ENCODE measurements around the gene TMEM200A.

The TMEM200A gene

DNA sequence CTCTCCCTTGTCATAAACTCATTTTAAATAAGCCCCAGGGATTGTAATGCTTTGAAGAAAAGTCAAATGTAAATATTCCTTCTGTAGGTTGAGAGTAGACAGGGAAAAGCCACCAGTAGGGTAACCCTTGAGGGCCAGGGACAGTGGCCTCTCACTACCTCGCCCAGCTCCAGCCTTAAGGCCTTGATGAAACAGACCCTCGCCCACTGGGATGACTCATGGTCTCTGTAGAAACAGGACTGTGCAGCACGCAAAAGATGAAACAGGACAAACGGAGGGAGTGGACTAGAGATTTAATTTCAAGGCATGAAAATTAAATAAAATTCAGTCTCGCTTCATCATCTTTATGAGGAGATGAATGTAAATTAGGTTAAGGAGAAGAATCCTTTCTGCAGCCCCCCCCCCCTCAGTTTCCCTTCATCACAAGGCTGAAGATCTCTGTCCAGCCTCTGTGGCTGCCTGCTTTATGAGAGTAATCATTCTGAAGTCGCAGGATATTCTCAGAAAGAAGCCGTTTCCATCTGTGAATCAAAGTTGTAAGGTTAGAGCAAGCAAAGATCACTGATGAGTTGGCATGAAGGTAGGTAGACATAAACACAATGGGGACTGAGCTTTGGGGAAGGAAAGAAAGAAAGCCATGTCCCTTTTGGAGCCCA, 60.4 kb downstream of the TMEM200A start:
- no peak for DNase-seq

GRCh38 chr6:130431346-130431852, 65.6 kb downstream of the TMEM200A start:
- DNase-seq = no peak

- DNase-seq = no peak
These were observed 67.0 kb downstream of the TMEM200A start for GRCh38 chr6:130432838-130433237.

- DNase-seq = no peak
These were observed 68.5 kb downstream of the TMEM200A start for GRCh38 chr6:130434174-130434873.

DNA sequence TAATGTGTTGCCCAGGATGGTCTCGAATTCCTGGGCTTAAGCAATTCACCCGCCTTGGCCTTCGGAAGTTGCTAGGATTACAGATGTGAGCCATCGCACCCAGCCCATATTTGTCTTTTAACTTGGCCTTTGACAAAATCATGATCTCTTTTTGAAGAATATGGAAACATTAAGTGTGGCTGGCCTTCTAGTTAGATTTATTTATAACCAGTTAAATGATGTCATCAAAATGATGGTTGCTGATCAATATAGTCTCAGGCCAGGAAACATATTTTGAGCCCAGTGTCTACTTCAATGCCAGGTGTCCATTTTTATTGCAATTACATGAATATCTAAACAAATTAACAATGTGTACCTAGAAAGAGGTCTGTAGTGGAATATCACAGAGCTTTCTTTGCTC, 69.4 kb downstream of the TMEM200A start:
- no peak for DNase-seq

- DNase-seq = no peak
These were observed 72.1 kb downstream of the TMEM200A start for GRCh38 chr6:130437961-130438360.

DNA sequence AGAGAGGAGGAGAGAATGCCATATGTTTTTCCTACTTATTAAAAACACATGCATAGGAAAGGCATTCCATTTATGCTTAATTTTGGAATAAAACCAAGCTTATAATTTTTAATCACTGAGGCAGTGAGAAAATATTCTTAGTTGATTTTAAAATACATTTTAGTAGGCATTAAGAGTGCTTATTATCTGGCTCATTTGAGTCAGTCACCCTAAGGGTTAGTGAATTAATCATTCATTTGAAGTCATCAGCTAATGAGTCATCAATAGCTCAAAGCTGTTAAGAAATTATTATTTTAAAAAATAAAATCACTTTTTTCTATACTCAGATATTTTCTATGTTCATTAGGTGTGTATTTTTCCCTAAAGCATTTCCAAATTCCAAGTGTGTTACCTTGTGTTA, 81.6 kb downstream of the TMEM200A start:
- DNase-seq = no peak

DNA sequence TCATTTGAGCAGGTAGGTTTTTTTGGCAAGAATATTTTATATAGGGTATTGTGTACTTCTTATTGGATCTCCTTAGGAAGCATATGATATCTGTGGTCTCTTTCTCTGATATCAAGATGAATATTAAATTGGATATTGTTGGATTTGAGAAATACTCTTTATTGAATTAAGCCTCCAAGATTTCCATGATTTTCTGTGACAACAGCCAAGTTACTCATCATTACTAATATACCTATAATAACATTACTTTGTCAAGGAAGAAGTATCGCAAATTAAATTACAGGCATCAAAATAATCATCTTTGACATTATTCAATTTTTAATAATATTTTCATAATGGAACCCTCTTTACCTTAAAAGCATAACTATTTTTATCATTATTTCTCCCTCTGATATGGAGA, 86.5 kb downstream of the TMEM200A start:
- no peak for DNase-seq

GRCh38 chr6:130453230-130453629, 87.4 kb downstream of the TMEM200A start:
- DNase-seq = no peak

GRCh38 chr6:130457605-130458004, 91.8 kb downstream of the TMEM200A start:
- no peak for DNase-seq

DNA sequence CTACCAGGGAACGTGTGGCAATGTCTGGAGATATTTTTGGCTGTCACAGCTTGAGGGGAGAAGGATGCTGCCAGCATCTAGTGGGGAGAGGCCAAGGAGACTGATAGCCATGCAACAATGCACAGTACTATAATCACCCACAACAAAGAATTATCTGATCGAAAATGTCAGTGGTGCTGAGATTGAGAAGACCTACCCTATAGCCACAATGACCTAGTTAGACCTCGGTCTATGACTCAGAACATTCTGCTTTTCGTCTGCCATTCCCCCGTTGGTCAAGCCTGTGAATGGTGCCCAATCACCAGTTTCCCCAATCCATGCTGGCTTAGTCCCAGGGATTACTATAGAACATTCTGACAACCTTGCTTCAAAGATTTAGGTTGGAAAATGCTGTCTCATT, 93.5 kb downstream of the TMEM200A start:
- no peak for DNase-seq

GRCh38 chr6:130460934-130461333, 95.1 kb downstream of the TMEM200A start:
- DNase-seq = no peak

DNA sequence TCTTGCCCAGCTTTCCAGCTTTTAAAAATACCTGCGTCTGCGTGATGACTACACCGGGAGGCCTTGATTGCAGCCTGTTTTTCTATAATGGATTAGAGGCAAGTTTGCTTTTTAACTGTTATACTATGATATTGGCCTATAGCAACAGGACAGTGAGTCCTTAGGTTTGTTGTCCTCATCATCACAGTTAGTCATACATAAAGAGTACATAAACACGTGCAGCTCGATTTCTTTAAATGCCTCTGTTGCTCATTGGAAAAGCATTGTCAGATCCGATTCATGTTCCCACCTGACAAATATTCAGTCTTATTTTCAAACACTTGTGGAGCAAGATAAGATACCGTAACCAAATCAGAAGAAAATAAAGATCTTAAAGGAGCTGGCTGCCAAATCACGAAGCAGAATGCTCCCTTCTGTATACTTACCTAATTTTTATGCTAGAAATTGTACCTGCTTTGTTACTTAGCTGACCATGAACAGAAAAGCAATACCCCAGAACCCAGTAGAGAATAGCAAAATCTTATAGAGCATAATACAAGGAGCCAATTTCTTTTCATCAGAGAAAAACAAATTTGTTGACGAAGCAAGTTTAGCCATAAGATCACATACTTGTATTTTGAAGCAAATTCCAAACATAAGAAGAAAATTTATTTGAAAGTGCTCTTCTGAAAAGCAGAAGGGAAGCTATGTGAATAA, 100.4 kb downstream of the TMEM200A start:
- no peak for DNase-seq

DNA sequence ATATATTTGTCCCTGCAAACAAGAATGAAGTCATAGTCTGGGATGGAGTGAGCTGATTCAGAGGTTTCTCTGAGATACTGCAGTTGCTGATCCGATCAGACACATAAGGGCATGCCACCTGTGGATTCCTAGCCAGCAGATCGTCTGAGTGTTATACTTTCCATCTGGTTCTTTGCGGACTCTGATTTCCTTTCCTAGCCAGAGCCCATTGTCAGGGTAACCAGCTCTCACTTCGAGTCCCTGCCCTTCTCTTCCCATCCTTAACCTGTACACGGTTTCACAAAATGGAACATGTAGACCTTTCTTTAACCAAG, 100.9 kb downstream of the TMEM200A start:
- no peak for DNase-seq

DNA sequence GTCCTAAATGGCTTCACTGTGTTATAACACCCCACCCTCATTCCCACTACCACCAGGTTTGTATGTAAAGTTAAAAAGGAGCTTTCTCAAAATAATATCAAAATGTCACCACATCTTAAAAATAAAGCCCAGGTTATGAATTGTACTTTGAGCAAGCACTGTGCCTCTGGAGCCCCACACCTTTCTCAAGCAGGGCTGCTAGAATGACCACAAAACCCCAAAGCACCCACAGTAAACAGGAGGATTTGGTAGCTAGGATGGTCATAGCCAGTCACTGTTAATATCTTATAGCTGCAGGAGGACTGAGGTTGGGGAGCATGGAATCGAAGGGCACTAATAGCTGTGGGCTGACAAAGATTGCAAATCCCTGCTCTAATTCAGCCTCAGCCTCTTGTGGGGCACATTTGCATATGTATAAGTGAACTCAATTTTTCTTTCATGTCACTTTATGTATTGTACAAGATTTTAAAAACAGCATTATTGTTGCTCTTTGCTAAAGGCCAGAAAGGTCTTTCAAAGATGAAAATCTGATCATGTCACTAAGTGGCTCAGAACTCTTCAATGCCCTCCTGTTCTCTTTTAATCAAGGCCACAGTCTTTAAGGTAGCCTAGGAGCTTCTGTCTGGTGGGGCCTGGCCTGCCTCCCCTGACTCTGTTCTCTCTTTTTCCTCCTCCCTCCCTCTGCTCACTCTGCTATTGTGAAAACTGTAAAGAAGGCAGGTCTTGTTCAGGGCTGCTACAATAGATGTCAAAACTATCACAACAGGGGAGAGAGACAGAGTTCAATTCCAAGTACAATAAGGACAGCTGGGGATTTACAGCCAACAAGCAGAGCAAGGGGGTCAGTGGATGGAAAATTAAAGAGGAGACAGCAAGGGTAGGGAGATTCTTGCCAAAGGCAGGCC, 101.6 kb downstream of the TMEM200A start:
- no peak for DNase-seq

GRCh38 chr6:130470766-130471165, 104.9 kb downstream of the TMEM200A start:
- no peak for DNase-seq

GRCh38 chr6:130473886-130474285, 108.1 kb downstream of the TMEM200A start:
- DNase-seq = no peak

DNA sequence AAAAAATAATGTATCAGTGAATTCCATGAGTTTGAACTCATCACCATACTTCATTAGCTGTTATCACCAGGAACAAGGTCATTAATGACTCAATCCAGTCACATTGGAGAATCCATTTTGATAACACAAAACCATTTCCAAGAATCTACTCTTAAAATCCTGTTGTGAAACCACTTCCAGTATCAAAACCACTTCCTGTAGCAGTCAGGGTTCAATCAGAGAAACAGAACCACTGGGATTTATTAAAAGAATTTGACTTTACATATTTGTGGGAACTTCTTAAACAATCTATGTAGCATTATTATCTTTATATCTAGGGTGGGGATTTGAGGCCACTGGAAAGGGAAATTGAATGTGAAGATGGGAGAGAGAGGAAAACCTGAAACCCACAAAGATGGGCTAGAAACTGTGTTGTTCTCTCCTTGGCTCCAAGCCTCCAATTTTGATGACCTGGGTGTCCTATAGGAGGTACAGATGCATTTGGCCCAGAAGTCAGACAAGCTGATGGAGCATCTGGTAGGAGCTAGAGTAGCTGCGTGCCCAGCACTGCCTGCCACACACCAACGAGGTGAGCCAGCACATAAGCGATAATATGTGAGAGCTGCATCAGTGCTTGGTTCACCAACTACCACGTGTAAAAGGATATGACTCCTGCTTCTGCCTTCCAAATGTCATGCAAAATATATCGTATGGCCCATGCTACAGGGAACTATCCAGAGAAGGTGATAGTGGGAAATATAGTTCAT, 117.0 kb downstream of the TMEM200A start:
- no peak for DNase-seq

GRCh38 chr6:130485870-130486269, 120.1 kb downstream of the TMEM200A start:
- no peak for DNase-seq

- DNase-seq = no peak
These were observed 120.6 kb downstream of the TMEM200A start for GRCh38 chr6:130486417-130486816.

- DNase-seq = no peak
These were observed 123.7 kb downstream of the TMEM200A start for GRCh38 chr6:130489514-130489913.

Data from cortex of kidney (tissue), 1 donor.